GM19023 (cell line): Measurements from ENCODE around the gene ZNF23.

Experiments used
- ATAC-seq: cut with Tn5 transposase; IDR thresholded peaks from one replicate; pipeline ENCODE4 v1.9.1; 2021; ENCODE audit warnings: mild to moderate bottlenecking, moderate library complexity; ENCODE audit not compliant: unreplicated experiment

The ZNF23 gene

GRCh38 chr16:71399801-71400563 lies 62.1 kb downstream of the ZNF23 start:
- no peak for ATAC-seq
